A673 (cell line): ENCODE data around the gene MEAK7.

ENCODE experiments used
- EZH2 ChIP-seq: fragments of 200-600 bp; sonication (generic); IDR thresholded peaks from 2 replicates; pipeline ENCODE4 v1.6.1; 2017; ENCODE audit warnings: borderline replicate concordance, low read depth, mild to moderate bottlenecking, mixed read lengths, antibody characterized with exemption, low read length; ENCODE audit not compliant: poor library complexity, severe bottlenecking
- TF ChIP-seq, protein P1 (sequence below): fragments of 300-800, 200-600 bp; sonication (generic); conservative IDR thresholded peaks from 2 replicates; pipeline ENCODE4 v1.5.1; 2017; ENCODE audit warnings: low read depth, mild to moderate bottlenecking, antibody characterized with exemption, low read length, moderate library complexity, mixed read lengths

- TF ChIP-seq, protein P1, sequence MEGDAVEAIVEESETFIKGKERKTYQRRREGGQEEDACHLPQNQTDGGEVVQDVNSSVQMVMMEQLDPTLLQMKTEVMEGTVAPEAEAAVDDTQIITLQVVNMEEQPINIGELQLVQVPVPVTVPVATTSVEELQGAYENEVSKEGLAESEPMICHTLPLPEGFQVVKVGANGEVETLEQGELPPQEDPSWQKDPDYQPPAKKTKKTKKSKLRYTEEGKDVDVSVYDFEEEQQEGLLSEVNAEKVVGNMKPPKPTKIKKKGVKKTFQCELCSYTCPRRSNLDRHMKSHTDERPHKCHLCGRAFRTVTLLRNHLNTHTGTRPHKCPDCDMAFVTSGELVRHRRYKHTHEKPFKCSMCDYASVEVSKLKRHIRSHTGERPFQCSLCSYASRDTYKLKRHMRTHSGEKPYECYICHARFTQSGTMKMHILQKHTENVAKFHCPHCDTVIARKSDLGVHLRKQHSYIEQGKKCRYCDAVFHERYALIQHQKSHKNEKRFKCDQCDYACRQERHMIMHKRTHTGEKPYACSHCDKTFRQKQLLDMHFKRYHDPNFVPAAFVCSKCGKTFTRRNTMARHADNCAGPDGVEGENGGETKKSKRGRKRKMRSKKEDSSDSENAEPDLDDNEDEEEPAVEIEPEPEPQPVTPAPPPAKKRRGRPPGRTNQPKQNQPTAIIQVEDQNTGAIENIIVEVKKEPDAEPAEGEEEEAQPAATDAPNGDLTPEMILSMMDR: no peak
- no peak for TF ChIP-seq EZH2
These were observed 31.4 kb upstream of the MEAK7 start for GRCh38 chr16:84535851-84536250.
